ENCODE data around the gene LEMD1.
"Not testable (repeated sequence)": the region's sequence is repeated elsewhere in the genome, so short reads cannot be mapped to it uniquely, and the experiment has no call there.

The LEMD1 gene

GRCh38 chr1:205368478-205368877 is 53.4 kb downstream of the LEMD1 start:
- Histone ChIP-seq H3K27me3 (ENCODE audit: insufficient read depth, low read length) (no peaks in the 10 kb centered on the region), H3K23ac (ENCODE audit: low read length) (no peak overlapping the region), H2AFZ (ENCODE audit: insufficient read depth, low read length, poor library complexity) (no peak overlapping the region), H3K4me2 (ENCODE audit: low read length) (no peak overlapping the region), H3K4me1 (ENCODE audit: control insufficient read depth in 1 of 2, insufficient read depth in 2 of 2, low read length in 2 of 2) (peaks cover 4 to 6% of the 10 kb centered on the region in 2 experiments), H4K91ac (ENCODE audit: low read depth, low read length) (no peak overlapping the region), H3K36me3 (ENCODE audit: control insufficient read depth in 1 of 2, insufficient read depth in 2 of 2, low read length in 2 of 2) (no peaks in the 10 kb centered on the region), H3K27ac (ENCODE audit: low read depth, low read length) (no peak overlapping the region), H3K4ac (ENCODE audit: low read depth, low read length) (no peak overlapping the region), H3K9me3 (ENCODE audit: insufficient read depth, low read depth, low read length) (no peaks in the 10 kb centered on the region), H2BK5ac (ENCODE audit: low read depth, low read length, poor library complexity) (no peak overlapping the region), H3K79me1 (ENCODE audit: low read length) (no peaks in the 10 kb centered on the region), H3K9ac (ENCODE audit: low read length) (no peak overlapping the region), H3K4me3 (ENCODE audit: low read depth, low read length) (no peak overlapping the region), H4K12ac (ENCODE audit: low read depth, low read length) (no peak overlapping the region), H3K79me2 (ENCODE audit: control insufficient read depth, insufficient read depth, low read length, poor library complexity) (no peaks in the 10 kb centered on the region), H2BK12ac (ENCODE audit: low read length) (no peak overlapping the region), H2AK5ac (ENCODE audit: low read length) (no peak overlapping the region), H2BK120ac (ENCODE audit: insufficient read depth, low read length, poor library complexity) (no peak overlapping the region), H3K18ac (ENCODE audit: low read length) (no peak overlapping the region), H4K8ac (ENCODE audit: low read depth, low read length) (no peak overlapping the region), H3K14ac (ENCODE audit: low read length) (no peak overlapping the region)
- no peak for DNase-seq
- no CpG with 5 or more reads among the region's 6 CpGs for WGBS (ENCODE audit: extremely low coverage, insufficient coverage, insufficient read length)

- DNase-seq: no peak
- H3K4me2 ChIP-seq (ENCODE audit: low read length): no peak overlapping the region
- no peaks in the 10 kb centered on the region for H3K27me3 ChIP-seq (ENCODE audit: insufficient read depth, low read length)
- no peak overlapping the region for H2AFZ ChIP-seq (ENCODE audit: insufficient read depth, low read length, poor library complexity)
- H3K18ac ChIP-seq (ENCODE audit: low read length): no peak overlapping the region
- no peak overlapping the region for H2BK5ac ChIP-seq (ENCODE audit: low read depth, low read length, poor library complexity)
- no peak overlapping the region for H3K23ac ChIP-seq (ENCODE audit: low read length)
- no CpG with 5 or more reads among the region's 8 CpGs for WGBS (ENCODE audit: extremely low coverage, insufficient coverage, insufficient read length)
- no peak overlapping the region for H2AK5ac ChIP-seq (ENCODE audit: low read length)
- no peaks in the 10 kb centered on the region for H3K79me1 ChIP-seq (ENCODE audit: low read length)
- no peak overlapping the region for H4K8ac ChIP-seq (ENCODE audit: low read depth, low read length)
- no peaks in the 10 kb centered on the region for H3K79me2 ChIP-seq (ENCODE audit: control insufficient read depth, insufficient read depth, low read length, poor library complexity)
- H3K36me3 ChIP-seq (ENCODE audit: control insufficient read depth in 1 of 2, insufficient read depth in 2 of 2, low read length in 2 of 2): no peaks in the 10 kb centered on the region
- H2BK12ac ChIP-seq (ENCODE audit: low read length): no peak overlapping the region
- H4K91ac ChIP-seq (ENCODE audit: low read depth, low read length): no peak overlapping the region
- H3K4me1 ChIP-seq (ENCODE audit: control insufficient read depth in 1 of 2, insufficient read depth in 2 of 2, low read length in 2 of 2): no peaks in the 10 kb centered on the region
- no peak overlapping the region for H3K4me3 ChIP-seq (ENCODE audit: low read depth, low read length)
- H3K27ac ChIP-seq (ENCODE audit: low read depth, low read length): no peak overlapping the region
- no peaks in the 10 kb centered on the region for H3K9me3 ChIP-seq (ENCODE audit: insufficient read depth, low read depth, low read length)
- no peak overlapping the region for H3K14ac ChIP-seq (ENCODE audit: low read length)
- H3K4ac ChIP-seq (ENCODE audit: low read depth, low read length): no peak overlapping the region
- no peak overlapping the region for H2BK120ac ChIP-seq (ENCODE audit: insufficient read depth, low read length, poor library complexity)
- no peak overlapping the region for H4K12ac ChIP-seq (ENCODE audit: low read depth, low read length)
- no peak overlapping the region for H3K9ac ChIP-seq (ENCODE audit: low read length)
Observed at GRCh38 chr1:205365945-205366463, 55.9 kb downstream of the LEMD1 start.

- H3K36me3 ChIP-seq (ENCODE audit: control insufficient read depth in 1 of 2, insufficient read depth in 2 of 2, low read length in 2 of 2); H4K12ac ChIP-seq (ENCODE audit: low read depth, low read length); H3K4me2 ChIP-seq (ENCODE audit: low read length); H3K4ac ChIP-seq (ENCODE audit: low read depth, low read length); H3K14ac ChIP-seq (ENCODE audit: low read length); H2BK5ac ChIP-seq (ENCODE audit: low read depth, low read length, poor library complexity); H2BK120ac ChIP-seq (ENCODE audit: insufficient read depth, low read length, poor library complexity); H3K27ac ChIP-seq (ENCODE audit: low read depth, low read length); H3K79me1 ChIP-seq (ENCODE audit: low read length); H2BK12ac ChIP-seq (ENCODE audit: low read length); H3K18ac ChIP-seq (ENCODE audit: low read length); H3K27me3 ChIP-seq (ENCODE audit: insufficient read depth, low read length); H3K23ac ChIP-seq (ENCODE audit: low read length); H4K91ac ChIP-seq (ENCODE audit: low read depth, low read length); H3K9me3 ChIP-seq (ENCODE audit: insufficient read depth, low read depth, low read length); DNase-seq; H3K79me2 ChIP-seq (ENCODE audit: control insufficient read depth, insufficient read depth, low read length, poor library complexity); H3K4me1 ChIP-seq (ENCODE audit: control insufficient read depth in 1 of 2, insufficient read depth in 2 of 2, low read length in 2 of 2); H3K4me3 ChIP-seq (ENCODE audit: low read depth, low read length); H2AK5ac ChIP-seq (ENCODE audit: low read length); H2AFZ ChIP-seq (ENCODE audit: insufficient read depth, low read length, poor library complexity); H4K8ac ChIP-seq (ENCODE audit: low read depth, low read length); H3K9ac ChIP-seq (ENCODE audit: low read length): not testable (repeated sequence)
- WGBS (ENCODE audit: extremely low coverage, insufficient coverage, insufficient read length): no CpG with 5 or more reads among the region's 8 CpGs
Observed at GRCh38 chr1:205365086-205365485, 56.8 kb downstream of the LEMD1 start.

GRCh38 chr1:205360891-205361290 is 61.0 kb downstream of the LEMD1 start:
- H3K79me1 ChIP-seq (ENCODE audit: low read length): no peaks in the 10 kb centered on the region
- no peak overlapping the region for H3K4ac ChIP-seq (ENCODE audit: low read depth, low read length)
- no peak overlapping the region for H4K91ac ChIP-seq (ENCODE audit: low read depth, low read length)
- H2AK5ac ChIP-seq (ENCODE audit: low read length): no peak overlapping the region
- no peak overlapping the region for H2BK120ac ChIP-seq (ENCODE audit: insufficient read depth, low read length, poor library complexity)
- H4K12ac ChIP-seq (ENCODE audit: low read depth, low read length): no peak overlapping the region
- no peak overlapping the region for H3K9ac ChIP-seq (ENCODE audit: low read length)
- H2BK5ac ChIP-seq (ENCODE audit: low read depth, low read length, poor library complexity): no peak overlapping the region
- no peaks in the 10 kb centered on the region for H3K79me2 ChIP-seq (ENCODE audit: control insufficient read depth, insufficient read depth, low read length, poor library complexity)
- H3K23ac ChIP-seq (ENCODE audit: low read length): no peak overlapping the region
- H2BK12ac ChIP-seq (ENCODE audit: low read length): no peak overlapping the region
- no peak overlapping the region for H2AFZ ChIP-seq (ENCODE audit: insufficient read depth, low read length, poor library complexity)
- no peak overlapping the region for H3K4me2 ChIP-seq (ENCODE audit: low read length)
- DNase-seq: no peak
- no peak overlapping the region for H3K14ac ChIP-seq (ENCODE audit: low read length)
- H4K8ac ChIP-seq (ENCODE audit: low read depth, low read length): no peak overlapping the region
- H3K4me1 ChIP-seq (ENCODE audit: control insufficient read depth in 1 of 2, insufficient read depth in 2 of 2, low read length in 2 of 2): no peaks in the 10 kb centered on the region
- no peaks in the 10 kb centered on the region for H3K36me3 ChIP-seq (ENCODE audit: control insufficient read depth in 1 of 2, insufficient read depth in 2 of 2, low read length in 2 of 2)
- H3K27ac ChIP-seq (ENCODE audit: low read depth, low read length): no peak overlapping the region
- H3K27me3 ChIP-seq (ENCODE audit: insufficient read depth, low read length): no peaks in the 10 kb centered on the region
- H3K4me3 ChIP-seq (ENCODE audit: low read depth, low read length): no peak overlapping the region
- no CpG with 5 or more reads among the region's 4 CpGs for WGBS (ENCODE audit: extremely low coverage, insufficient coverage, insufficient read length)
- H3K9me3 ChIP-seq (ENCODE audit: insufficient read depth, low read depth, low read length): no peaks in the 10 kb centered on the region
- H3K18ac ChIP-seq (ENCODE audit: low read length): no peak overlapping the region

All from trophoblast cell (in vitro differentiated cells and primary cell).